B cell (primary cell): ENCODE results near the gene FAM151A. TPM values are rescaled to one million over a fixed set of nuclear protein-coding genes. Genes with fewer than 3 reads are reported as not detected.
"Not testable (repeated sequence)": the region's sequence is repeated elsewhere in the genome, so short reads cannot be mapped to it uniquely, and the experiment has no call there.

ENCODE experiments used
- ATAC-seq: fragments of 200-7000 bp; cut with Tn5 transposase; one replicate; pipeline ENCODE4 v1.10.0; 2021; ENCODE audit warnings: low read depth, mild to moderate bottlenecking, moderate number of reproducible peaks, moderate library complexity
- CTCF ChIA-PET: fragments of 350-600 bp; sonication (Branson Sonifier 250); formaldehyde crosslinking; loops from one replicate; lab custom pipeline; 2021; ENCODE audit warnings: antibody characterized with exemption, inconsistent platforms; lab: Charles Lee
- POLR2A ChIA-PET: fragments of 350-600 bp; sonication (Branson Sonifier 250); formaldehyde crosslinking; loops from one replicate; lab custom pipeline; 2021; ENCODE audit warnings: antibody characterized with exemption; lab: Charles Lee
- DNase-seq: peaks from one replicate; pipeline ENCODE4 v3.0.0; 2013
- H2AFZ ChIP-seq: 2 replicates; pipeline ENCODE4 v1.6.1; 2012; ENCODE audit warnings: mild to moderate bottlenecking, low read depth, low read length; ENCODE audit not compliant: insufficient read depth, poor library complexity, severe bottlenecking
- H3K27ac ChIP-seq, 2 donors: 1 replicate in 1 of 2; 2 replicates in 1 of 2; pipeline ENCODE4 v1.5.1; 2012 to 2013; ENCODE audit warnings: low read length in 2 of 2, mild to moderate bottlenecking in 2 of 2, moderate library complexity in 1 of 2
- H3K27me3 ChIP-seq, 4 experiments: fragments of 200-600 bp in 1 of 4; sonication (generic) in 1 of 4; replicated peaks in 1 of 4; 1 replicate in 2 of 4; 2 replicates in 2 of 4; pipeline versions ENCODE4 v1.6.1 to v1.7.0; 2013 to 2016; ENCODE audit warnings: low read length in 3 of 4, mild to moderate bottlenecking in 2 of 4, mixed read lengths in 1 of 4, moderate library complexity in 1 of 4; ENCODE audit not compliant: insufficient read depth in 4 of 4, control insufficient read depth in 3 of 4; ENCODE audit errors: control extremely low read depth in 1 of 4
- H3K36me3 ChIP-seq, 2 experiments: replicated peaks in 1 of 2; 1 replicate in 1 of 2; 2 replicates in 1 of 2; pipeline versions ENCODE4 v1.6.1 to v1.7.1; 2013; ENCODE audit warnings: low read length in 1 of 2; ENCODE audit not compliant: insufficient read depth in 2 of 2, control insufficient read depth in 1 of 2; ENCODE audit errors: control extremely low read depth in 1 of 2, extremely low read depth in 1 of 2
- H3K4me1 ChIP-seq, 2 donors: fragments of 200-600 bp in 1 of 2; sonication (generic) in 1 of 2; 1 replicate in 1 of 2; 2 replicates in 1 of 2; pipeline versions ENCODE4 v1.5.1 to v1.6.1; 2013 to 2017; ENCODE audit warnings: low read length in 2 of 2; ENCODE audit not compliant: control insufficient read depth in 2 of 2, insufficient read depth in 2 of 2
- H3K4me2 ChIP-seq: replicated peaks from 2 replicates; pipeline ENCODE3; 2012; ENCODE audit warnings: mild to moderate bottlenecking, low read depth, low read length; ENCODE audit not compliant: poor library complexity, severe bottlenecking
- H3K4me3 ChIP-seq, 5 experiments: fragments of 200-600 bp in 1 of 5; sonication (generic) in 1 of 5; 1 replicate in 3 of 5; 2 replicates in 2 of 5; pipeline versions ENCODE4 v1.5.1 to v1.7.0; 2011 to 2016; ENCODE audit warnings: low read length in 4 of 5, mild to moderate bottlenecking in 4 of 5, low read depth in 2 of 5, control low read depth in 1 of 5, moderate library complexity in 1 of 5; ENCODE audit not compliant: insufficient read depth in 1 of 5; ENCODE audit errors: control extremely low read depth in 1 of 5, extremely low read depth in 1 of 5
- H3K79me2 ChIP-seq: fragments of 200-600 bp; sonication (generic); one replicate; pipeline ENCODE4 v1.6.0; 2016; ENCODE audit warnings: low read length; ENCODE audit not compliant: control insufficient read depth, insufficient read depth
- H3K9ac ChIP-seq: fragments of 200-600 bp; sonication (generic); 2 replicates; pipeline ENCODE4 v1.6.1; 2017; ENCODE audit warnings: mild to moderate bottlenecking, low read length, moderate library complexity
- H3K9me3 ChIP-seq, 3 donors: one replicate each; pipeline versions ENCODE4 v1.6.1 to v1.7.1; 2013; ENCODE audit warnings: low read length in 2 of 3; ENCODE audit not compliant: control insufficient read depth in 2 of 3, insufficient read depth in 1 of 3; ENCODE audit errors: control extremely low read depth in 1 of 3
- H4K20me1 ChIP-seq: 2 replicates; pipeline ENCODE4 v1.6.0; 2012; ENCODE audit warnings: mild to moderate bottlenecking, low read length; ENCODE audit not compliant: insufficient read depth, control insufficient read depth, poor library complexity, severe bottlenecking
- H3K27ac Mint-ChIP-seq: one replicate; pipeline ENCODE4 v1.8.0; 2021; ENCODE audit warnings: mixed read lengths
- H3K27me3 Mint-ChIP-seq: one replicate; pipeline ENCODE4 v1.8.0; 2021; ENCODE audit warnings: mixed read lengths
- H3K4me1 Mint-ChIP-seq: one replicate; pipeline ENCODE4 v1.8.0; 2021; ENCODE audit warnings: mixed read lengths
- H3K4me3 Mint-ChIP-seq: one replicate; pipeline ENCODE4 v1.8.0; 2021; ENCODE audit warnings: mixed read lengths
- H3K9me3 Mint-ChIP-seq: one replicate; pipeline ENCODE4 v1.8.0; 2022; ENCODE audit warnings: mixed read lengths; ENCODE audit not compliant: insufficient read depth
- EZH2 ChIP-seq: IDR thresholded peaks from 2 replicates; pipeline ENCODE4 v1.6.1; 2012; ENCODE audit warnings: borderline replicate concordance, low read depth, mild to moderate bottlenecking, moderate library complexity, low read length; ENCODE audit not compliant: insufficient read depth, poor library complexity, severe bottlenecking
- WGBS: methylation state at CpG from one replicate; pipeline ENCODE4 v1.1.5; 2013; ENCODE audit warnings: missing lambda C conversion rate; ENCODE audit not compliant: insufficient coverage; 5-methylcytosine and 5-hydroxymethylcytosine counted together
- intact Hi-C: fragments of 100-400 bp; cut with micrococcal nuclease; formaldehyde crosslinking; loops from one replicate; pipeline ENCODE4 v1.10.0; 2022
- polyA plus RNA-seq: library from polyadenylated mRNA; depleted of rRNA; stranded (reverse); fragments of >200 nt; gene quantifications from 2 replicates; pipeline ENCODE4 v1.2.3, GENCODE V29; 2012
- total RNA-seq, 2 donors: library from RNA; stranded (reverse); fragments of 120-200 nt in 1 of 2; gene quantifications; 1 replicate in 1 of 2; 2 replicates in 1 of 2; pipeline versions ENCODE4 v1.2.3 to v1.2.4, GENCODE V29; 2013 to 2022
- TF ChIP-seq, protein P1 (sequence below): fragments of 200-600 bp; IDR thresholded peaks from one replicate; pipeline ENCODE4 v1.8.0; 2022; ENCODE audit warnings: antibody characterized with exemption, mild to moderate bottlenecking

The FAM151A gene
- total and polyA plus RNA-seq, 2 donors (not counting 1 experiment from before 2014, with no cell fraction given) = not detected

DNA sequence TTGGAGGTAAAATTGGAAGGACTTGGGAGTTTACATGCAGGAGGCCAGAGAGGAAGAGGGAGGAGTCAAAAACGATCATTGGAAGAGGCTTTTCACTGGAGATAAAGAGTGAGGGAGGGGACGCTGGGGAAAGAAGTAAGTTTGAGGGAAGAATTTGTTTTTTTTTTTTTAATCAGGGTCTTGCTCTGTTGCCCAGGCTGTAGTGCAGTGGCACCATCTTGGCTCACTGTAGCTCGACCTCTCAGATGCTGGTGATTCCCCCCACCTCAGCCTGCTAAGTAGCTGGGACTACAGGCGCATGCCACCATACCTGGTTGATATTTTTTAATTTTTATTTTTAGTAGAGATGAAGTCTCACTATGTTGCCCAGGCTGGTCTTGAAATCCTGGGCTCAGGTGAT is 17.0 kb upstream of the FAM151A start:
- H3K9ac ChIP-seq = no peak overlapping the region
- no peaks in the 10 kb centered on the region for H4K20me1 ChIP-seq
- H3K36me3 ChIP-seq = no peaks in the 10 kb centered on the region
- H2AFZ ChIP-seq = no peak overlapping the region
- 73% methylated on average over 2 of the region's 4 CpGs for WGBS
- no peaks in the 10 kb centered on the region for H3K27me3 ChIP-seq
- no peak overlapping the region for H3K4me3 ChIP-seq
- no peak for ATAC-seq
- no peak overlapping the region for H3K27ac ChIP-seq
- H3K27ac Mint-ChIP-seq = no peak overlapping the region
- no peaks in the 10 kb centered on the region for H3K4me1 Mint-ChIP-seq
- H3K27me3 Mint-ChIP-seq = peaks cover 17% of the 10 kb centered on the region
- peaks cover 6% of the 10 kb centered on the region for H3K9me3 Mint-ChIP-seq
- H3K4me2 ChIP-seq = no peak overlapping the region
- DNase-seq = no peak
- ChIA-PET CTCF (no interaction called here), POLR2A (no interaction called here)
- intact Hi-C loops = no loop called here
- TF ChIP-seq, protein P1, sequence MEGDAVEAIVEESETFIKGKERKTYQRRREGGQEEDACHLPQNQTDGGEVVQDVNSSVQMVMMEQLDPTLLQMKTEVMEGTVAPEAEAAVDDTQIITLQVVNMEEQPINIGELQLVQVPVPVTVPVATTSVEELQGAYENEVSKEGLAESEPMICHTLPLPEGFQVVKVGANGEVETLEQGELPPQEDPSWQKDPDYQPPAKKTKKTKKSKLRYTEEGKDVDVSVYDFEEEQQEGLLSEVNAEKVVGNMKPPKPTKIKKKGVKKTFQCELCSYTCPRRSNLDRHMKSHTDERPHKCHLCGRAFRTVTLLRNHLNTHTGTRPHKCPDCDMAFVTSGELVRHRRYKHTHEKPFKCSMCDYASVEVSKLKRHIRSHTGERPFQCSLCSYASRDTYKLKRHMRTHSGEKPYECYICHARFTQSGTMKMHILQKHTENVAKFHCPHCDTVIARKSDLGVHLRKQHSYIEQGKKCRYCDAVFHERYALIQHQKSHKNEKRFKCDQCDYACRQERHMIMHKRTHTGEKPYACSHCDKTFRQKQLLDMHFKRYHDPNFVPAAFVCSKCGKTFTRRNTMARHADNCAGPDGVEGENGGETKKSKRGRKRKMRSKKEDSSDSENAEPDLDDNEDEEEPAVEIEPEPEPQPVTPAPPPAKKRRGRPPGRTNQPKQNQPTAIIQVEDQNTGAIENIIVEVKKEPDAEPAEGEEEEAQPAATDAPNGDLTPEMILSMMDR = no peak
- TF ChIP-seq EZH2 = no peak
- no peaks in the 10 kb centered on the region for H3K79me2 ChIP-seq
- peaks cover 0 to 19% (median 15%) of the 10 kb centered on the region in 3 donors for H3K9me3 ChIP-seq
- H3K4me3 Mint-ChIP-seq = no peak overlapping the region
- H3K4me1 ChIP-seq = no peaks in the 10 kb centered on the region

DNA sequence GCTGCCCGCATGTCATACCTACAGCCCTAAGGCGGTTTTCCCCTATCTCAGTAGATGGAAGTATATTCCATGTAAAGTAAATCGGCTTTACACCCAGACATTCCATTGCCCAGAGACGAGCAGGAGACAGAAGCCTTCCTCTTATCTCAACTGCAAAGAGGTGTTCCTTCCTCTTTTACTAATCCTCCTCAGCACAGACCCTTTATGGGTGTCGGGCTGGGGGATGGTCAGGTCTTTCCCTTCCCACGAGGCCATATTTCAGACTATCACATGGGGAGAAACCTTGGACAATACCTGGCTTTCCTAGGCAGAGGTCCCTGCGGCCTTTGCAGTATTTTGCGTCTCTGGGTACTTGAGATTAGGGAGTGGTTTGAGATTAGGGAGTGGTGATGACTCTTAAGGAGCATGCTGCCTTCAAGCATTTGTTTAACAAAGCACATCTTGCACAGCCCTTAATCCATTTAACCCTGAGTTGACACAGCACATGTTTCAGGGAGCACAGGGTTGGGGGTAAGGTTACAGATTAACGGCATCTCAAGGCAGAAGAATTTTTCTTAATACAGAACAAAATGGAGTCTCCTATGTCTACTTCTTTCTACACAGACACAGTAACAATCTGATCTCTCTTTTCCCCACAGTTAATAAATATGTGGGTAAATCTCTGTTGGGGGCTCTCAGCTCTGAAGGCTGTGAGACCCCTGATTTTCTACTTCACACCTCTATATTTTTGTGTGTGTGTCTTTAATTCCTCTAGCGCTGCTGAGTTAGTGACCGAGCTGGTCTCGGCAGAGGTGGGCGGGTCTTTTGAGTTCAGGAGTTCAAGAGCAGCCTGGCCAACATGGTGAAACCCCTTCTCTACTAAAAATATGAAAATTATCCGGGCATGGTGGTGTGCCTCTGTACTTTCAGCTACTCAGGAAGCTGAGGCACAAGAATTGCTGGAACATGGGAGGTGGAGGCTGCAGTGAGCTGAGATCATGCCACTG is 13.4 kb upstream of the FAM151A start:
- H3K9me3 ChIP-seq, intact Hi-C loops, CTCF ChIA-PET, POLR2A ChIA-PET, H3K27me3 ChIP-seq, H3K4me1 Mint-ChIP-seq, H3K79me2 ChIP-seq, H3K4me2 ChIP-seq, H3K4me1 ChIP-seq, H2AFZ ChIP-seq, H3K27ac Mint-ChIP-seq, H4K20me1 ChIP-seq, DNase-seq, ATAC-seq, H3K9me3 Mint-ChIP-seq, H3K36me3 ChIP-seq, H3K9ac ChIP-seq, H3K27ac ChIP-seq, H3K4me3 ChIP-seq, H3K4me3 Mint-ChIP-seq: not testable (repeated sequence)
- H3K27me3 Mint-ChIP-seq = peaks cover 24% of the 10 kb centered on the region
- WGBS = 81% methylated on average over 4 of the region's 14 CpGs

DNA sequence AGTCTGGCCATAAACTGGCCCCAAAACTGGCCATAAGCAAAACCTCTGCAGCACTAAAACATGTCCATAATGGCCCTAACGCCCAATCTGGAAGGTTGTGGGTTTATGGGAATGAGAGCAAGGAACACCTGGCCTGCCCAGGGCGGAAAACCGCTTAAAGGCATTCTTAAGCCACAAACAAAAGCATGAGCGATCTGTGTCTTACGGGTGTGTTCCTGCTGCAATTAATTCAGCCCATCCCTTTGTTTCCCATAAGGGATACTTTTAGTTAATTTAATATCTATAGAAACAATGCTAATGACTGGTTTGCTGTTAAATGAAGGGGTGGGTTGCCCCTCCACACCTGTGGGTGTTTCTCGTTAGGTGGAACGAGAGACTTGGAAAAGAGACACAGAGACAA is 12.5 kb upstream of the FAM151A start:
- CTCF ChIA-PET, H3K9ac ChIP-seq, H3K4me1 ChIP-seq, H4K20me1 ChIP-seq, POLR2A ChIA-PET, H3K4me3 ChIP-seq, H3K4me1 Mint-ChIP-seq, H3K27ac Mint-ChIP-seq, H3K9me3 Mint-ChIP-seq, H3K79me2 ChIP-seq, H3K4me3 Mint-ChIP-seq, ATAC-seq, H3K27me3 ChIP-seq, H3K9me3 ChIP-seq, H3K36me3 ChIP-seq, H3K27ac ChIP-seq, intact Hi-C loops, DNase-seq, H2AFZ ChIP-seq, H3K4me2 ChIP-seq: not testable (repeated sequence)
- 88% methylated on average over 2 of the region's 7 CpGs for WGBS
- H3K27me3 Mint-ChIP-seq = peaks cover 29% of the 10 kb centered on the region
